HCT116 (cell line): ENCODE data around the gene QRSL1. TPM values are rescaled to one million over a fixed set of nuclear protein-coding genes. Genes with fewer than 3 reads are reported as not detected.
"Not testable (repeated sequence)": the region's sequence is repeated elsewhere in the genome, so short reads cannot be mapped to it uniquely, and the experiment has no call there.

ENCODE experiments used
- ATAC-seq: fragments of 200-7000 bp; cut with Tn5 transposase; 2 replicates; pipeline ENCODE4 v1.9.1; 2020; ENCODE audit warnings: mild to moderate bottlenecking, moderate library complexity
- BruUV-seq: library from RNA; stranded (reverse); fragments of 400-500 nt; replicated peaks from 2 replicates; lab custom pipeline; 2021; lab: Mats Ljungman, UMichigan
- CTCF ChIA-PET: fragments of 300-600 bp; sonication (Branson Sonifier 250); formaldehyde crosslinking; loops from one replicate; lab custom pipeline; 2021; ENCODE audit warnings: antibody characterized with exemption; lab: Charles Lee
- POLR2A ChIA-PET: fragments of 300-600, 350-600 bp; sonication (Branson Sonifier 250); formaldehyde crosslinking; loops from one replicate; lab custom pipeline; 2021; ENCODE audit warnings: antibody characterized with exemption; lab: Charles Lee
- RAD21 ChIA-PET, 2 experiments: fragments of 300-600 bp; sonication (Branson Sonifier 250); formaldehyde crosslinking; loops; one replicate each; lab custom pipeline; 2023; ENCODE audit warnings: low total read pairs in 2 of 2; ENCODE audit not compliant: uncharacterized antibody in 2 of 2, unreplicated experiment in 2 of 2, low non-redundant PET in 1 of 2; lab: Charles Lee
- DNase-seq: peaks from one replicate; pipeline ENCODE4 v3.0.0-alpha.2; 2010; ENCODE audit warnings: low read depth, low spot score
- H2AFZ ChIP-seq: fragments of 200-600 bp; shearing (Covaris generic), sonication (generic); 2 replicates; pipeline ENCODE4 v1.6.1; 2017; ENCODE audit warnings: low read depth, mixed run types, mixed read lengths, antibody characterized with exemption, low read length; ENCODE audit not compliant: poor library complexity, severe bottlenecking
- H3K27ac ChIP-seq: 2 replicates; pipeline ENCODE4 v1.5.1; 2012; ENCODE audit warnings: low read depth, low read length
- H3K27me3 ChIP-seq: fragments of 200-600 bp; sonication (generic); 2 replicates; pipeline ENCODE4 v1.6.1; 2016; ENCODE audit warnings: mixed run types, low read length, mixed read lengths; ENCODE audit not compliant: insufficient read depth
- H3K36me3 ChIP-seq, 2 experiments: fragments of 200-500 bp in 1 of 2; fragments of 200-600 bp in 1 of 2; sonication (Bioruptor generic) in 1 of 2; sonication (generic) in 1 of 2; 2 replicates each; pipeline versions ENCODE4 v1.5.1 to v1.6.1; 2014 to 2016; ENCODE audit warnings: low read length in 2 of 2, inconsistent platforms in 1 of 2, mixed read lengths in 1 of 2, mixed run types in 1 of 2; ENCODE audit not compliant: insufficient read depth in 2 of 2, control insufficient read depth in 1 of 2
- H3K4me1 ChIP-seq, 2 experiments: fragments of 200-600 bp in 1 of 2; sonication (generic) in 1 of 2; 2 replicates each; pipeline versions ENCODE4 v1.5.1 to v1.6.1; 2012 to 2017; ENCODE audit warnings: low read length in 2 of 2, inconsistent platforms in 1 of 2, mild to moderate bottlenecking in 1 of 2, mixed read lengths in 1 of 2, mixed run types in 1 of 2, moderate library complexity in 1 of 2; ENCODE audit not compliant: insufficient read depth in 2 of 2, control insufficient read depth in 1 of 2
- H3K4me2 ChIP-seq: fragments of 200-600 bp; sonication (generic); 2 replicates; pipeline ENCODE4 v1.6.1; 2017; ENCODE audit warnings: mixed run types, low read length, mixed read lengths
- H3K4me3 ChIP-seq, 2 experiments: fragments of 200-600 bp in 1 of 2; sonication (generic) in 1 of 2; replicated peaks in 1 of 2; 2 replicates each; pipeline ENCODE4 v1.5.1; 2011 to 2016; ENCODE audit warnings: low read length in 2 of 2, control low read depth in 1 of 2, low read depth in 1 of 2, mild to moderate bottlenecking in 1 of 2, mixed read lengths in 1 of 2, mixed run types in 1 of 2
- H3K79me2 ChIP-seq: fragments of 200-600 bp; sonication (generic); 2 replicates; pipeline ENCODE4 v1.6.1; 2017; ENCODE audit warnings: mild to moderate bottlenecking, mixed run types, low read length, moderate library complexity, mixed read lengths; ENCODE audit not compliant: insufficient read depth
- H3K9ac ChIP-seq: fragments of 200-600 bp; sonication (generic); 2 replicates; pipeline ENCODE4 v1.6.1; 2016; ENCODE audit warnings: low read length, mixed read lengths
- H3K9me2 ChIP-seq: fragments of 200-600 bp; sonication (generic), shearing (Covaris generic); 2 replicates; pipeline ENCODE4 v1.6.1; 2017; ENCODE audit warnings: mixed run types, mild to moderate bottlenecking, moderate library complexity; ENCODE audit not compliant: insufficient read depth
- H3K9me3 ChIP-seq, 2 experiments: fragments of 200-500 bp in 1 of 2; fragments of 200-600 bp in 1 of 2; sonication (Bioruptor generic) in 1 of 2; sonication (generic) in 1 of 2; 2 replicates each; pipeline ENCODE4 v1.6.1; 2014 to 2017; ENCODE audit warnings: low read length in 2 of 2, mixed read lengths in 2 of 2, inconsistent platforms in 1 of 2, low read depth in 1 of 2, mild to moderate bottlenecking in 1 of 2, mixed run types in 1 of 2, moderate library complexity in 1 of 2; ENCODE audit not compliant: control insufficient read depth in 1 of 2, insufficient read depth in 1 of 2
- H4K20me1 ChIP-seq: fragments of 200-600 bp; sonication (generic), shearing (Covaris generic); 2 replicates; pipeline ENCODE4 v1.6.1; 2017; ENCODE audit warnings: mixed run types, mild to moderate bottlenecking, moderate library complexity; ENCODE audit not compliant: insufficient read depth
- EZH2 ChIP-seq: fragments of 200-600 bp; sonication (generic); IDR thresholded peaks from 2 replicates; pipeline ENCODE4 v1.6.1; 2017; ENCODE audit warnings: antibody characterized with exemption, mixed run types
- intact Hi-C: fragments of 100-400 bp; cut with micrococcal nuclease; formaldehyde crosslinking; loops from 2 replicates; pipeline ENCODE4 v1.10.0; 2022
- total RNA-seq: library from RNA; stranded (reverse); gene quantifications from one replicate; pipeline ENCODE4 v1.2.1, GENCODE V29; 2021; ENCODE audit not compliant: unreplicated experiment

QRSL1 gene
- total RNA-seq, 1 experiment from 2014 or later = 16.0 TPM

- ChIA-PET CTCF (no interaction called here), RAD21 (interaction anchor here in 1 of 2 experiments (0.5 kb wide), 1 partner anchor 292 kb away, joined by 4 read pairs; no protein-coding TSS in a partner anchor), POLR2A (no interaction called here)
- no peak overlapping the region for H3K4me3 ChIP-seq
- peaks cover 3 to 10% of the 10 kb centered on the region in 2 experiments; a peak in 1 of 4 replicates for H3K4me1 ChIP-seq
- H3K79me2 ChIP-seq = peaks cover 19% of the 10 kb centered on the region
- H3K9me2 ChIP-seq = no peaks in the 10 kb centered on the region
- DNase-seq (no peak), ATAC-seq (no peak)
- H3K27ac ChIP-seq = no peak overlapping the region
- BruUV-seq = no TSS peak
- no peaks in the 10 kb centered on the region for H3K9me3 ChIP-seq
- H3K4me2 ChIP-seq = no peak overlapping the region
- intact Hi-C loops = no loop called here
- H3K9ac ChIP-seq = no peak overlapping the region
- no peaks in the 10 kb centered on the region for H3K27me3 ChIP-seq
- H3K36me3 ChIP-seq = no peaks in the 10 kb centered on the region
- no peak for TF ChIP-seq EZH2
- no peaks in the 10 kb centered on the region; the same call in 1 of the 2 replicates for H4K20me1 ChIP-seq
- H2AFZ ChIP-seq = no peak overlapping the region
These were observed 2.9 kb upstream of the QRSL1 start for GRCh38 chr6:106626485-106626884.

DNA sequence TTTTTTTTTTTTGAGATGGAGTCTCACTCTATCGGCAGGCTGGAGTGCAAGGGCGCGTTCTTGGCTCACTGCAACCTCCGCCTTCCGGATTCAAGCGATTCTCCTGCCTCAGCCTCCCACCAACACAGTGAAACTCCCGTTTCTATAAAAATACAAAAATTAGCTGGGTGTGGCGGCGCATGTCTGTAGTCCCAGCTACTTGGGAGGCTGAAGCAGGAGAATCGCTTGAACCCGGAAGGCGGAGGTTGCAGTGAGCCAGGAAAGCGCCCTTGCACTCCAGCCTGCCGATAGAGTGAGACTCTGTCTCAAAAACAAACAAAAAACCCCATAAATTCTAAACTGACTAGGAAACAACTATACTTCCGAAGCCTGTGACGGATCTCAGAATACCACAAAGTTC, 1.6 kb upstream of the QRSL1 start:
- H3K27ac ChIP-seq, ATAC-seq, POLR2A ChIA-PET, H2AFZ ChIP-seq, BruUV-seq, H3K4me2 ChIP-seq, RAD21 ChIA-PET, H4K20me1 ChIP-seq, H3K9me3 ChIP-seq, H3K9ac ChIP-seq, H3K4me3 ChIP-seq, DNase-seq, H3K9me2 ChIP-seq, intact Hi-C loops, H3K27me3 ChIP-seq, H3K36me3 ChIP-seq: not testable (repeated sequence)
- CTCF ChIA-PET = interaction anchor here (0.8 kb wide), 1 partner anchor 20 kb away, joined by 3 read pairs; no protein-coding TSS in a partner anchor
- peaks cover 3 to 10% of the 10 kb centered on the region in 2 experiments; a peak in 1 of 4 replicates for H3K4me1 ChIP-seq
- peaks cover 32% of the 10 kb centered on the region for H3K79me2 ChIP-seq
